WTC11 (cell line): ENCODE measurements around the gene DMC1.

Source experiments
- TF ChIP-seq, protein P1 (sequence below): sonication (generic); formaldehyde crosslinking; IDR thresholded peaks from 2 replicates; pipeline ENCODE4 v1.8.1; 2022; ENCODE audit warnings: low read depth, mild to moderate bottlenecking, moderate library complexity, missing genetic modification reagents, borderline replicate concordance
- TF ChIP-seq, protein P2 (sequence below): sonication (generic); formaldehyde crosslinking; IDR thresholded peaks from 2 replicates; pipeline ENCODE4 v1.8.0; 2022; ENCODE audit warnings: mild to moderate bottlenecking, missing genetic modification reagents

DNA sequence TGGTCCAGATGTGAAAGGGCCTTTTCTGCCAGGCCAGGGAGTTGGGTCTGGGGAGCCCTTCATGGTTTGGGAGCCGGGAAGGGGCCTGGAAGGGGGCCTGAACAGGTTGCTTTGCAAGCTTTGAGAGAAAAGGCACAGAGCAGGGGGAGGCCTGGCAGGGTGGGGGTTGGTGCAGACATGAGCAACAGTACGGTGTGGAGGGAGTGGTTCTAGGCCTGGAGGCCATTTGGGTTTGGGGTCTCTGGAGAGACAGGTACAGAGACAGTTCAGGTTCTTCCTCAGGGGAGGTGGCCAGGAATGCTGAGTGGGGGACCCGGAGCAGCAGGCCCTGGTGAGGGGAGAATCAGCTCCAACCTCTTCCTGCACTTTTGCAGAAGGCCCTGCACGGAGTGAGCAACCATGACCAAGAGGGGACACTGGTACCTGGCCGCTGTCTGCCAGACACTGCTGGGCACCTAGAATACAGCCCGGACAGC is 100.6 kb downstream of the DMC1 start:
- TF ChIP-seq, protein P1, sequence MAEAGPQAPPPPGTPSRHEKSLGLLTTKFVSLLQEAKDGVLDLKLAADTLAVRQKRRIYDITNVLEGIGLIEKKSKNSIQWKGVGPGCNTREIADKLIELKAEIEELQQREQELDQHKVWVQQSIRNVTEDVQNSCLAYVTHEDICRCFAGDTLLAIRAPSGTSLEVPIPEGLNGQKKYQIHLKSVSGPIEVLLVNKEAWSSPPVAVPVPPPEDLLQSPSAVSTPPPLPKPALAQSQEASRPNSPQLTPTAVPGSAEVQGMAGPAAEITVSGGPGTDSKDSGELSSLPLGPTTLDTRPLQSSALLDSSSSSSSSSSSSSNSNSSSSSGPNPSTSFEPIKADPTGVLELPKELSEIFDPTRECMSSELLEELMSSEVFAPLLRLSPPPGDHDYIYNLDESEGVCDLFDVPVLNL: no peak
- TF ChIP-seq, protein P2, sequence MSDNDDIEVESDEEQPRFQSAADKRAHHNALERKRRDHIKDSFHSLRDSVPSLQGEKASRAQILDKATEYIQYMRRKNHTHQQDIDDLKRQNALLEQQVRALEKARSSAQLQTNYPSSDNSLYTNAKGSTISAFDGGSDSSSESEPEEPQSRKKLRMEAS: no peak
